Astrocyte (in vitro differentiated cells and primary cell): Measurements from ENCODE around the gene SPATA20. TPM values are rescaled to one million over a fixed set of nuclear protein-coding genes. Genes with fewer than 3 reads are reported as not detected.

Experiments
- DNase-seq: peaks from one replicate; pipeline ENCODE4 v3.0.0-alpha.2; 2010; ENCODE audit warnings: low read depth
- FAIRE-seq: peaks from 2 replicates; lab custom pipeline; 2011; peaks lifted over from hg19 to GRCh38; lab: Jason Lieb, UNC
- H2AFZ ChIP-seq: 2 replicates; pipeline ENCODE4 v1.6.0; 2012; ENCODE audit warnings: low read depth, low read length, inconsistent platforms
- H3K27ac ChIP-seq: 2 replicates; pipeline ENCODE4 v1.5.1; 2011; ENCODE audit warnings: low read depth, low read length, inconsistent platforms
- H3K27me3 ChIP-seq: 2 replicates; pipeline ENCODE4 v1.6.0; 2011; ENCODE audit warnings: low read length, inconsistent platforms; ENCODE audit not compliant: insufficient read depth
- H3K36me3 ChIP-seq: 2 replicates; pipeline ENCODE4 v1.5.1; 2011; ENCODE audit warnings: low read length, inconsistent platforms; ENCODE audit not compliant: insufficient read depth
- H3K4me1 ChIP-seq: 2 replicates; pipeline ENCODE4 v1.5.1; 2011; ENCODE audit warnings: low read length, inconsistent platforms; ENCODE audit not compliant: insufficient read depth
- H3K4me2 ChIP-seq: 2 replicates; pipeline ENCODE4 v1.6.0; 2012; ENCODE audit warnings: low read length, inconsistent platforms
- H3K4me3 ChIP-seq: 2 replicates; pipeline ENCODE4 v1.5.1; 2011; ENCODE audit warnings: low read depth, mild to moderate bottlenecking, low read length, inconsistent platforms; ENCODE audit not compliant: insufficient read depth
- H3K79me2 ChIP-seq: 2 replicates; pipeline ENCODE4 v1.6.0; 2012; ENCODE audit warnings: mild to moderate bottlenecking, low read length, inconsistent platforms; ENCODE audit not compliant: insufficient read depth
- H3K9ac ChIP-seq: 2 replicates; pipeline ENCODE4 v1.6.0; 2012; ENCODE audit warnings: mild to moderate bottlenecking, low read length, inconsistent platforms
- H3K9me3 ChIP-seq: 2 replicates; pipeline ENCODE4 v1.5.1; 2012; ENCODE audit warnings: low read depth, mild to moderate bottlenecking, low read length, inconsistent platforms; ENCODE audit not compliant: insufficient read depth
- H4K20me1 ChIP-seq: 2 replicates; pipeline ENCODE4 v1.6.0; 2012; ENCODE audit warnings: low read length, inconsistent platforms; ENCODE audit not compliant: insufficient read depth
- H3K27ac Mint-ChIP-seq: one replicate; pipeline ENCODE4 v1.8.0; 2021; ENCODE audit warnings: mild to moderate bottlenecking, mixed read lengths; ENCODE audit not compliant: unreplicated experiment
- H3K27me3 Mint-ChIP-seq: one replicate; pipeline ENCODE4 v1.8.0; 2021; ENCODE audit warnings: low read depth, mixed read lengths; ENCODE audit not compliant: unreplicated experiment
- H3K36me3 Mint-ChIP-seq: one replicate; pipeline ENCODE4 v1.8.0; 2021; ENCODE audit warnings: low read depth, mixed read lengths; ENCODE audit not compliant: unreplicated experiment
- H3K4me1 Mint-ChIP-seq: one replicate; pipeline ENCODE4 v1.8.0; 2021; ENCODE audit warnings: low read depth, mixed read lengths; ENCODE audit not compliant: unreplicated experiment
- H3K4me3 Mint-ChIP-seq: one replicate; pipeline ENCODE4 v1.8.0; 2021; ENCODE audit warnings: mild to moderate bottlenecking, moderate library complexity, mixed read lengths; ENCODE audit not compliant: unreplicated experiment
- H3K9me3 Mint-ChIP-seq: one replicate; pipeline ENCODE4 v1.8.0; 2021; ENCODE audit warnings: mild to moderate bottlenecking, mixed read lengths; ENCODE audit not compliant: unreplicated experiment
- CTCF ChIP-seq: IDR thresholded peaks from 2 replicates; pipeline ENCODE4 v1.5.1; 2011; ENCODE audit warnings: low read depth, mild to moderate bottlenecking, inconsistent platforms, low read length, moderate library complexity; ENCODE audit not compliant: insufficient read depth
- EZH2 ChIP-seq: IDR thresholded peaks from 2 replicates; pipeline ENCODE4 v1.6.1; 2012; ENCODE audit warnings: mild to moderate bottlenecking, low read length, inconsistent platforms; ENCODE audit not compliant: insufficient read depth
- total RNA-seq: library from RNA; stranded (reverse); gene quantifications from 2 replicates; pipeline ENCODE4 v1.2.1, GENCODE V29; 2021

SPATA20 gene
- total RNA-seq, 1 donor from 2014 or later, result 32.0 TPM

- Histone ChIP-seq H3K9me3 (no peaks in the 10 kb centered on the region), H4K20me1 (no peaks in the 10 kb centered on the region), H3K79me2 (no peaks in the 10 kb centered on the region), H3K4me3 (no peak overlapping the region), H3K27me3 (no peaks in the 10 kb centered on the region), H3K36me3 (no peaks in the 10 kb centered on the region), H3K4me1 (peaks cover 7% of the 10 kb centered on the region), H3K27ac (no peak overlapping the region), H3K4me2 (no peak overlapping the region), H2AFZ (no peak overlapping the region), H3K9ac (no peak overlapping the region)
- Mint-ChIP-seq H3K36me3 (no peaks in the 10 kb centered on the region), H3K27ac (no peak overlapping the region), H3K4me3 (no peak overlapping the region), H3K9me3 (no peaks in the 10 kb centered on the region), H3K4me1 (peaks cover 13% of the 10 kb centered on the region), H3K27me3 (peaks cover under 1% of the 10 kb centered on the region)
- no peak for TF ChIP-seq EZH2
- no peak for TF ChIP-seq CTCF
- DNase-seq (no peak), FAIRE-seq (no peak)
Observed at GRCh38 chr17:50511058-50511457, 35.9 kb upstream of the SPATA20 start.

- Mint-ChIP-seq H3K9me3 (no peaks in the 10 kb centered on the region), H3K4me3 (no peak overlapping the region), H3K27me3 (peaks cover 6% of the 10 kb centered on the region), H3K36me3 (no peaks in the 10 kb centered on the region), H3K4me1 (peaks cover 19% of the 10 kb centered on the region), H3K27ac (no peak overlapping the region)
- Histone ChIP-seq H3K27ac (no peak overlapping the region), H2AFZ (no peak overlapping the region), H3K79me2 (no peaks in the 10 kb centered on the region), H3K4me3 (no peak overlapping the region), H3K9me3 (no peaks in the 10 kb centered on the region), H3K27me3 (no peaks in the 10 kb centered on the region), H3K4me2 (no peak overlapping the region), H4K20me1 (no peaks in the 10 kb centered on the region), H3K36me3 (no peaks in the 10 kb centered on the region), H3K4me1 (no peaks in the 10 kb centered on the region), H3K9ac (no peak overlapping the region)
- no peak for DNase-seq
- no peak for FAIRE-seq
- TF ChIP-seq EZH2 (no peak), CTCF (no peak)
Observed at GRCh38 chr17:50513495-50513894, 33.5 kb upstream of the SPATA20 start.

- H3K4me1 Mint-ChIP-seq, result peaks cover 19% of the 10 kb centered on the region
- Histone ChIP-seq H3K4me3 (no peak overlapping the region), H3K79me2 (no peaks in the 10 kb centered on the region), H3K9me3 (no peaks in the 10 kb centered on the region), H3K4me2 (no peak overlapping the region), H3K27me3 (no peaks in the 10 kb centered on the region), H3K27ac (no peak overlapping the region), H4K20me1 (no peaks in the 10 kb centered on the region), H3K36me3 (no peaks in the 10 kb centered on the region), H2AFZ (no peak overlapping the region), H3K4me1 (no peaks in the 10 kb centered on the region), H3K9ac (no peak overlapping the region)
- H3K9me3 Mint-ChIP-seq, result no peaks in the 10 kb centered on the region
- H3K36me3 Mint-ChIP-seq, result no peaks in the 10 kb centered on the region
- DNase-seq (no peak), FAIRE-seq (no peak)
- H3K4me3 Mint-ChIP-seq, result no peak overlapping the region
- TF ChIP-seq EZH2, result no peak
- TF ChIP-seq CTCF, result no peak
- H3K27me3 Mint-ChIP-seq, result peaks cover 6% of the 10 kb centered on the region
- H3K27ac Mint-ChIP-seq, result no peak overlapping the region
Observed at GRCh38 chr17:50514388-50514787, 32.6 kb upstream of the SPATA20 start.
